HG02973 (cell line): ENCODE results near the gene PIGU.

Experiments used
- ATAC-seq: cut with Tn5 transposase; IDR thresholded peaks from one replicate; pipeline ENCODE4 v1.9.1; 2021; ENCODE audit warnings: moderate library complexity; ENCODE audit not compliant: unreplicated experiment

The PIGU gene

DNA sequence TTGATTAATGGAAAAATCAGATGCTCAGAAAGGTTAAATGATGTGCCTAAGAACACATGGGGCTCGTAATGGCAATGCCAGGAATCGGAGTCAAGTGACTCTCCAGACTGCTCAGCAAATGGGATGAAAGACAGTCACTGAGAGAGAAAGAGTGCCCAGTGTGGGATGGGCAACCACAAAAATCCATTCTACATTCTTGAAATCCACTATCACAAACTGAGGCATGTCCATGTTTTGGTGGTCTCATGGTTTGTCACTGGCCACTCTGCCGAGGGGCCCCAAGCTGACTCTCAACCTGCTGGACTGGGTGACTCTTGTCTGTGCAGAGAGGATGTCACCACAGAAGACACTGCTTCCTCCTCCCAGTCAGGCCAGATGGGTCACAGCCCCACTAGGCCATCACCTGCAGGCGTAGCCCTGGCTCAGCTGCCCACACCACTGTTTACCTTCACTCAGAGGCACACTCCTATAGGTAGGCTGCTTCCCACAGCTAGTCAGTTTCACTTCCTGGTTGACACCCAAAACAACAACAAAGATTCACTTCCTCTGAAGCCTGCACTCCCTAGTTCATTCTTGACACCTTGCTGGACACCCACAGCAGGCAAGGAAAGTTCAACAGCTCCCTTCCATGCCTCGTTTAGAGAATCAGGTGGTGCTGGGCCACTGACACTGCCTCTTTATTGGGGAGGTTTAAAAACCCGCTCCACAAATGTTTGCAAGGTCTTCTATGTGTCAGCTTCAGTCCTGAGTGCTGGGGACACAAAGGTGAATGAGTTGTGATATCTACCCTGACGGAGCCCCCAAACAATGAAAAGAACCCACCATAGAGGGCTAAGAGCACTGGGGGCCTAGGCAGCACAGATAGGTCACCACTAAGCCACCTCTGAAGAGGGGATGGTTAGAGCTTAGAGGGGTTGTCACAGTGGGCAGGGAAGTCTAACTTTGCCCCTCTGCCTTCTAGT lies 96.6 kb downstream of the PIGU start:
- ATAC-seq = peak; percentile 62

DNA sequence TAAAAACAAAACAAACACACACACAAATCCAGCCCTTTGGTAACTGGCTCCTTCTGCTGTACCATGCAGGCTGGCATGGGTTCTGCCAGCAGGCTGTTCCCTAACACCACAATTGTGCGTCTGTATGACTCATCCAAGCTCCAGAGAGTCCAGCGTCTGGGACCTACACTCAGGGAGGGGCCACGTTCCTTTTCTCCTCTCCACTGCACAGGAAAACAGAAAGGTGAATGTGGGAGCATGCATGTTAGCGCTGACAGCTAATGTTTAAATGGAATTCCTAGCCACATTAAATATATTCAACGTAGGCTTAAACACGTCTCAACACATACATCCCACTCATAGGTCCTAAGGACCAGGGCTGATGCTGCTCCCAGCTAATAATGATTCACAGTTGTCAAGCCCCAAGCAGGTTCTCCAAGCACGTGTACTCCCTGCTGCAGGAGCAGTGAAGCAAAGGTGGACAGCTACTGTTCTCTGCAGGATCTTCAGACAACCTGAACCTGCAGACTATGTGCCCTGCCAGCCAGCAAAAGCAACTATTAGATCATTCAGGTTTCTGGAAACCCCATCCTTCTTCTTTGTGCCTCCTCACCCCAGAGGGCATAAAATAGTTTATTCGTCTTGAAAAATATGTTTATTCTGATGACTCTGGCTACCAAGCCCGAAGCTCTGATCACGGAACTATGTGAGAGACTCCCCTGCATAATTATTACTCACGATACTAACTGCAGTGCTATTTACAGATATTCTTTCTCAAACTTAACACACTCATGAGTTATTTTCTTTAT lies 97.5 kb downstream of the PIGU start:
- no peak for ATAC-seq

DNA sequence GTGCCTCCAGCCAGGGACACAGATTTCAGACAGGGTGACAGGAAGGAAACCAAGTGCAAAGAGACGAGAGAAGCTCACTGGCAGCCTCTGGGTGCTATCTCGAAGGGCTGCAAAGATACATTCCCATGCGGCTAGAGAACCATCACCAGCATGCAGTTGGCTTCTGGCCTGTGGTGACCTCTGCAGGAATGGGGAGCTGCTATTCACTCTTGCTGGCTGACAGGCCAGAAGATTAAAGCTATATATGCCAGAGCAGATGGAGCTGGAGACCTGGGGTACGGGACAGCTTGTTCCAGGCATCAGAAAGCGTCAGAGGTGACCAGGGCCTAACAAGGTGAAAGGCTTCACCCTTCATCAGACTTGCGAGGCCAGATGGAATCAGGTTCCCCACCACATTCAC lies 98.4 kb downstream of the PIGU start:
- ATAC-seq = no peak

DNA sequence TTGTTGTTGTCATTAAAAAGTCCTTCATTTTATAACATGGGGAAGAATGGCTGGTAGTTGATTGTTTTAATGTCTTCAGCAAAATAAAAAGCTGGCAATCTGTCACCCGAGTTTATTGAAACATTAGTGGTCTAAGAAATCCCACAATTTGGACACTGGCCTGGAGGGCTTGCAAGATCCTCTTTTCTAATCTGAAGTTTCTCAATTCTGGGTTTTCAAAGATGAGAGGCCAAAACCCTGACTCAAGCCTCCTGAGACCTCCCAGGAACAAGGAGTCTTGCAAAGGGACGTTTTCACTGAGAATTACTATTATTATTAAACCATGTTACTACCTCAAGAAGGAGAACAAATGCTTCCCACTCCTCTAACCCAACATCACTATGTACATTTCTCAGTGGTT lies 98.9 kb downstream of the PIGU start:
- no peak for ATAC-seq

DNA sequence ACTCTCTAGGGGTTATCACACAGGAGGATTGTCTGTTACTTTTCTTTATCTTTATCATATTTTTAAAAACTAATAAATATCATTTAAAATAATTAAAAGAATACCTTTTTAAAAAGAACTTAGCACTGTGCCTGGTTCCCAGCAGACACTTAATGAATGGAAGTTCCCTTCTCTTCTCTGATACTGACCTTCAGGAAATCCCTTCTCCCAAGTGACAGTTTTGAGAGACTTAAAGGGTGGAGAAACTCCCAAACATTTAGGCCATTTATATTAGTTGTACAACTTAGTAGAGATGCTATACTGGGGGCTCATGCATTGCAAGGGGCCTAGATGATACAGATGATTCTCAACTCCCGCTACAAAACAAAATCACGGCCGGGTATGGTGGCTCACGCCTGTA lies 99.8 kb downstream of the PIGU start:
- no peak for ATAC-seq

DNA sequence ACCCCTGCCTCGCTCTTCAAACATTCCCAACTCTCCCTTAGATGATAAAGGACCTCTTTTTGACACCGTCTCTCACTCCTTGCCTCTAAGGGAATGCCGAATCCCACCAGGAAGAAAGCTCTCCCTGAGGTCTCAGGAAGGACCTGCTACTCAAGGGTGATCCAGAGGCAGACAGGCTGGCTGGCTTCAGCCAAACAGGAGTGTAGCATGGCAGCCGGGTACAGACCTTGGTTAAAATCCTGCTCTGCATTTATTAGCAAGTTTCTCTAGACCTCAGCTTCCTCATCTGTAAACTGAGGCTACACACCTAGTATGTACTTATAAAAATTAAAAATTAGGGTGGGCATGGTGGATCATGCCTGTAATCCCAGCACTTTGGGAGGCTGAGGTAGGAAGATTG lies 101.1 kb downstream of the PIGU start:
- no peak for ATAC-seq

DNA sequence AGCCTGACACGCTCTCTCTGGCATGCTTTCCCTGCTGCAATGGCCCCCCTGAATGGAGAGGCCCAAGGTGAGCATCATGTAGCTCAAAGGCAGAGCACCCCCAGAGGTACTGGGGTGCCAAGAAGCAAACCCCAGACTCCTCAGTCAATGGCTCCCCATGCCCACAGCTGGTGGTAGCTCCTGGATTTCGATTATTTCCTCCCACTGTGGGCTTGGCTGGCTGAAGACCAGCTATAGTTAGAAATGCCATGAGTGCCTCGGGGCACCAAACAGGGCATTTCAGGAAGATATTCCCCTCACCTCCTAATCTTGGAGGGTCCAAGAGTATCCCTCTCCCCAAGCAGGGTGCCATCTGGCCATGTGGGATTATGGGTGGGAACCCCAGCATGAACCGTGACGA lies 101.6 kb downstream of the PIGU start:
- ATAC-seq = no peak

DNA sequence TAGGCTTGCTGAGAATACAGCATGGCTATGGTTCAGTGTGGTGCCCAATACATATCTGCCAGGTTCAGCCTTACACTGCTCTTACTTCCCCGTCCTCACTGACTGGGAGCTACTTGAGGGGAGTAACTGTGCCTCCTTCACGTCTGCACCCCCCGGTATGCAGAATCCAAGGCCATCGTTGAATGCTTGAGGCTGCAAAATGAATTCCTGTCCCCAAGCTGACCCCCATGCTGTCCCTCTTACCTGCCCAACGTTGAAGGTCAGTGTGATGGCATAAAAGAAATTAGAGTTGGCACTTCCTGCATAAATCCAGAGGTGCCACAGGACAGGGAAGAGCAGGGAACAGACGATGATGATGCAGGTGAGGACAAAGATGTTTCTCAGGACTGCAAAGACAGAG lies 102.0 kb downstream of the PIGU start:
- no peak for ATAC-seq

DNA sequence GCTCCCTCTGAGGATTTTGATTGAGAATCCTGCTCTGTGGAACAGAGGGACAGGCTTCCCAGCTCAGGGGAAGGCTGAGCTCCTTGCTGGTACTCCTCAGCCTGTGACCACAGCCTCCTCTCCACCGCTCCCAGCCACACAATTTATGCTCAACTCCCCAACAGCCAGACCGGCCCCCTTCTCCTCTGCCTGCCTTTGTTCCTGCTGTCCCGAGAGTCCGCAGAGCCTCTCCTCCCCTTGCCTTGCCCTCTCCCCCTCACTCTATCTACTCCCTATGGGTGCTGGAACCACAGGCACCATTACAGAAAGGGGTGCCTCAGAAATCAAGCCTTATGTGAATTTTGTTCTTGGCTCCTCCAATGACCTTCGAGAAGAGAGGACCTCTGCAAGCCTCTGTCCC lies 102.5 kb downstream of the PIGU start:
- ATAC-seq = no peak

DNA sequence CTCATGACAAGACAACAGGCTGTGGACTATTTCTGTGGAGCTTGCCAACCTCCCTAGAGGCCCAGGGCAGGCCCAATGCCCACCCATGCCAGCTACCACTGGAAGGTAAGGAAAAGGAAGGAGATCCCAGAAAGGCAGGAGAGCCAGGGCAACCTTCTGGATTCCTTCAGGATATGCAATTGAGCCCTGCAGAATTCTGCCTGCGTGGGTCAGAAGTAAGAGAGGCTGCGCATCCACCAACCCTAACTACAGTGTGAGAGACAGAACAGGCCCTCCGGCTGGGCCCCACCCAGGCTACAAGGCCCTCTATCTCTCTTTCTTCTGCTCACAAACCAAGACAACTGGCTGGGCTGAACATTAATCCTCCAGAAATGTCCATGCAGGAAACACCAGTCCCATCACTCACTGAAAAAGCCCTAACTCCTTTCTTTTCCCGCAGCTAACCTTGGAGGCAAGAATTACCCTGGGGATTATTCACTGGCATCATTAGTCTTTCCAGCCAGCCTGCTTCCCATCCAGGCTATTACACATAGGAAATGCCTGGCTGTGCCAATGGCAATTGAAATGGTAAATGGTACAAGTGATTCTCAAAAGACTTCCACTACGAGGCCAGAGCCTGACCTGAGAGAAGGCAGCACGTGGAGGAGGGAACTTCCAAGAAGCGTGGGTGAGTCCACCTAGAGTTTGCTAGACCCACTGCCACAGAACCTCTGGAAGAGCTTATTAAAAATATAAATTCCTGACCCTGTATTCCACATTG lies 103.2 kb downstream of the PIGU start:
- ATAC-seq = no peak

DNA sequence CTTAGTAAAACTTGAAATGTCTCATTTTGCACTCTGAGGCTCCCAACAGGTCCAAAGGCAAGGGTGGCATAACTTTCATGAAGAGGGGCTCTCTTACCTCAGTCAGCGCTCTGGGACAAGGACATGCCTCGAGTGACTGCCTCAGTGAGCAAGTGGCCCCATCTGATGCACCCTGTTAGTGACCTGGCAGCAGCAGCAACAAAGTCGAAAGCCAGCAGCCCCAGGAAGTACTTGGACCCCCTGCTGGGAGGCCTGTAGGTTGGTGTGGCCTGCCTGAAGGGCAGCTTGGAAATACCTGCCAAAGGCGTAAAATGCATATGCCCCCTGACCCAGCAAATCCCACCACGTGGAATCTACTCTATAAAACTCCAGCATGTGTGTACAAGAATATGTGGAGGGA lies 105.1 kb downstream of the PIGU start:
- ATAC-seq = no peak

DNA sequence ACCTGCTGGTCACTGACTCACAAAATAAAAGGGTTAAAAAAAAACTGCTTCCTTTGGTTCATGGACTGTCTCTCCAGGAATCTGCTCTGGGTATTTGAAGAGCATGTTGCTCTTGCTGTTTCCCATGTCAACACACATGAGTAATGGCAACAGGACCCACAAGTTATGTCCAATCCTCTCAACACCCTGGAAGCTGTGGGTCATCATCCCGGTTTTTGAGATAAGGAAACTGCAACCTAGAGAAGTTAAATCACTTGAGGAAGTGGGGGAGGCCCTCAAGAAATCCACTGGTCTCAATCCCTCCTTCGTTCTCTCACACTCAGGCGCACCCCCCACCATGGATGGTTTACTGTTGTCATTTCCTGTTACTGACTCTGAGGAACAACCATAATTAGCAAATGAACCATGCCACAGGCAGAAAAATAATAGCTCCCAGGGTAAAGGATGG lies 106.0 kb downstream of the PIGU start:
- ATAC-seq = no peak

DNA sequence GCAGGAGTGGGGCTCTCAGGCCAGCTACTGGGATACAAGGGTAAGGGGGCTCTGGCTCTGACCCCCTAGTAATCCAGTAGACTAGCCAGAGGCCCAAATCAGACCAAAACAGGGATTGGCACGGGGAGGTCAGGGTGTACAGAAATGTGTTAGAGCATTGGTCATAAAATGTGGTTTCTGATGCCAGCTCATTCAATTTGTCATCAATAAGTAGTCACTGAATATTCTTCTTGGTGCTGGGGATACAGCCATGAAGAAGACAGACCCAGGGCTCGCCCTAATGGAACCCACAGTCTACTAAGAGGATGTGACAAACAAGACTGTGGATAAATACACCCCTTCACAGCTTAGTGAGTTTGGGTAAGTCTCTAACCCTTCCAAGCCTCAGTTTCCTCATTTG lies 107.3 kb downstream of the PIGU start:
- no peak for ATAC-seq

DNA sequence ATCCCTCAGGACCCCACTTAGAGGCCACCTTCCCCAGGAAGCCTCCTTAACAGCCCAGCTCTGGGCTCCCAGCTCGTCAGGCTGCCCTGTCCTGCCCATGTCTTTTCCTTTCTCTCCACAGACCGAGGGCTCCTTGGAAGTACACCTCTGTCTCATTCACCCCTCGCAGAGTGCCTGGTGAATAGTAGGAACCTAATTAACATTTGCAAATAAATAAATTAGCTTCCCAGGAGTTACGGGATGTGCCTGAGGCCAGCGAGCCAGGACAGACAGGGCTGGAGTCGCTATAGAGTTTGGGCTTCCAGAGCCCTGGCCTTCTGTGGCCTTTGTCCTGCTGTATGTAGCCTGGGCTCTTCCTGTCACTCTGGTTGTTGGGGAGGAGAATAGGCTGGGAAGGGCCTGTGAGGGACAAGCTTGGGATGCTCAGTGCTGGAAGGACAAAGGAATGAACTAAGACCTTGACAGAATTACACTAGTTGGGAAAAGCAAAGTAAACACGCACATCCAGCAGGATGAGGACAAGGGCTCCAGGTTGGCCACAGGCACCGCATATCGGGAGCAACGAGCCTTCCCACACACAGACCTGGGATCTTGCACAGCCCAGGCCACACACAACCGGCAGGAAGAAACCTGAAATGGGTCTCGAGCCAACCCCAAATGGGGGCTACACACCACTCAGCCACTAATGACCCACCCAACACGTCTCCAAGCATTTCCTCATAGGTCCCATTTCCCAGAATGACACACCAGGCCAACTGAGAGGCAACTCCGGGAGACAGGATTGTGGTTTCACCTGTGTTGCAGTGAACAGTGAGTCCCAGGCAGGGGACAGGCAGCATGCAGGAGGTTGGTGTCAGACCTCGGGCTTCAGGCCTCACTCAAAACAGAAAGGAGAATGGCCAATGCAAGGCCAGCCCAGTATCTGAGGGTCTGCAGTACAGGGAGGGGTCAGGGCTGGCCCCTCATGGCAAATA lies 108.7 kb downstream of the PIGU start:
- ATAC-seq = no peak

DNA sequence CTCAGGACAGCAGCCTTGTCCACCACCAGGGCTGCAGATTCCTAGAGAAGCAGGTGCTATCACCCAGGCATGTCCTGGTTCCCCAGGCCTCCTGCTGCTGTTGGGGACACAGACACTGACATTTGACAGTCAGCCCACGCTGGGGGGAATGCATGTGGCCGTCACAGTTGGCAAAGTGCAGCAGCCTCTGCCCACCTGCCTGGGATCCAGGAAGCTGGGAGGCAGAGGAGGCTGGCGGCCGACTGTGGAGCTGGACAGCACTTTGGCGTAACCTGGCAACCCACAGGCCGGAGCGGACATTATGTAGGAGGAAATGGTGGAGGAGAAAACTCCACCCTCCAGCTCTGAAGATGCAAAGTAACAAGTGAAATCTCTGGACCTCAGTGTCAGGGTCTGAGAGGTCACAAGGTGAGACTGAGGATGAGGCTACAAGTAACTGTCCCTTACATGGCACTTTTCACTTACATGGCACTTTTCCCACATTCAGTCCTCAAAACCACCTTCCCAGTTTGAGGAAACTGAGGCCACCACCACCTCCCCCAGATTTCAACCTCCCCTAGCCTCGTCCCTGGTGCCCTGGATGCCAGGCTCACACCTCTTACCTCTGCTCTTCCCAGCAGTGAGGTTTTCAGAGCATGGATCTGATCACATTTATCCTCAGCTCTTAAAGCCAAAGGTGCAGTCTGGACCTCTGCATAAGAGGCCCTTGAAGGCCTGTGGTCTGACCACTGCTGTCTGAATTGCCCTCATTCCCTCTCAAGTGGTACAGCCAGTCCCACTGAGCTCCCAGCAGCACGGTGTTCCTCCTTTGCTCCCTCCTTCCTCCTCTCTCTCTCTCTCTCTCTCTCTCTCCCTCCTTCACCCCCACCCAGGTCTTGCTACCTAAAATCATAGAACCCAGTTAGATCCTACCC lies 109.7 kb downstream of the PIGU start:
- ATAC-seq = no peak

DNA sequence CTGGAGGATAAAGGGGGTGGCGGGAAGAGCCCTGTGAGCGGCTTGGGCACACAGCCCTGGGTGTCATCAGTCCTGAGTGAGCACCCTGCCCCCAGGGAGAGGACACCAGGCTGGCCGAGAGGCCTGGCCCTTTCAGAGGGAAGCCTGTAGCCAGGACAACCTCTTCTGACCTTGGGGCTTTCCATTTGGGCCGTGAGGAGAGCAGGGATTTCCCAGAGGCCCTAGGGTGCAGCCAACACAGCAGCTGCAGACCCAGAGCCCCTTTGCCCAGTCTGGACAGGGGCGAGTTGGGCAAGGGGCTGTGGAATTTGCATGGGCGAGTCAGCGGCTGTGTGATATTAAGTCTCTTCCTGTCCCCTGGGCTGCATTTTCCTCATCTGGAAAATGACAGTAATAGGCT lies 112.1 kb downstream of the PIGU start:
- no peak for ATAC-seq

DNA sequence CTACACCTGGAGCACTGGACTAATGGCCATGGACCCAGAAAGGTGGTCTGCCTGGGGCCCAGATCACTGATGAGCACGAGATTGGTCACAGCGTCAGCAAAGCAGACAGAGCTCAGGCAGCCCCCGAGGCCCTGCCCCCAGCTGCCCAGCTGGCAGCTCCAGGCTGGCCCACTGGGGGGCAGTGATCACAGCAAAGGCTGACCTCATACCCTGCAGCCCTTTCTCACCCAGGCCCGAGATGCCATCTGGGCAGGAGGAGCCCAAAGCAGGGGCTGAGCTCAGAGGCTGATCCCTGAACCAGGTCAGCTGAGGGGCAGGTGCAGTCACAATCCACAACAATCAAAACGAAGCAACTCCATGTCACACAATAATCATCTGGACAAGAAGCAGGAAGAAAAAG lies 114.3 kb downstream of the PIGU start:
- no peak for ATAC-seq

DNA sequence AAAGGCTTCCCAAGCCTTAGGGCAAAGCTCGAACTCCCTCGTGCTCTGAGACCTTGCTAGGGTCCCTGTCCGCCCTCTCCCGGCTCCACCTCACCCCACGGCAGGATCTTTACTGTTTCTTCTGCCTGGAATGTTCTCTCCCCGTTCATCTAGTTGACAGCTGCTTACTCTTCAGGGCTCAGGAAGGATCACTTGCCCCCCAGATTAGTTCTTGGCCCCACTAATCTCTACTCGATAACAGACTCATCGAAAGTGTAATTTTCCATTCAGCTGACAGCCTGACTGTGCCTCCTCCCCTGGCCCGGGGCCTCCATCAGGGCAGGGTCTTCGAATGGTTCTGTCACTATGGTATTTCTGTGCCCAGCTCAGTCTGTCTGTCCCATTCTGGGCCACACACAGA lies 115.2 kb downstream of the PIGU start:
- ATAC-seq = no peak

DNA sequence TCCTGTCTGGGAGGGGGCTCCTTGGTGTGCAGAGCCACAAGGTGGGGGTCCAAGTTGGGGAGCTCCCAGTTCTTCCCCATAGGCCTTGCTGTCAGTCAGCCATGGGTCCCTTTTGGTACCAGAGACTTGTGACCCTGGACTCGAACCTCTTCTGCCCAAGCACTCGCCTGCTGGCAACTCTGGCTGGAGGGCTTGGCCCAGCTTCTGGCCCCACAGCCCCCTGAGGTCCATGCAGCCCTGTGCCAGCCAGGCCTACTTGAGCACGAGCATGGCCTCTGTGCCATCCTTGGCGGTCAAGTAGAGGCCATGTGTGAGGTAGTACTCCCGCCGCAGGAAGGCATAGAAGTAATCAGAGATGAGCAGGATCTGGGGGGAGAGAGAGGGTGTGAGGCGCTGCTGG lies 116.3 kb downstream of the PIGU start:
- no peak for ATAC-seq
